Measurements from ENCODE around the gene RCOR3.

DNA sequence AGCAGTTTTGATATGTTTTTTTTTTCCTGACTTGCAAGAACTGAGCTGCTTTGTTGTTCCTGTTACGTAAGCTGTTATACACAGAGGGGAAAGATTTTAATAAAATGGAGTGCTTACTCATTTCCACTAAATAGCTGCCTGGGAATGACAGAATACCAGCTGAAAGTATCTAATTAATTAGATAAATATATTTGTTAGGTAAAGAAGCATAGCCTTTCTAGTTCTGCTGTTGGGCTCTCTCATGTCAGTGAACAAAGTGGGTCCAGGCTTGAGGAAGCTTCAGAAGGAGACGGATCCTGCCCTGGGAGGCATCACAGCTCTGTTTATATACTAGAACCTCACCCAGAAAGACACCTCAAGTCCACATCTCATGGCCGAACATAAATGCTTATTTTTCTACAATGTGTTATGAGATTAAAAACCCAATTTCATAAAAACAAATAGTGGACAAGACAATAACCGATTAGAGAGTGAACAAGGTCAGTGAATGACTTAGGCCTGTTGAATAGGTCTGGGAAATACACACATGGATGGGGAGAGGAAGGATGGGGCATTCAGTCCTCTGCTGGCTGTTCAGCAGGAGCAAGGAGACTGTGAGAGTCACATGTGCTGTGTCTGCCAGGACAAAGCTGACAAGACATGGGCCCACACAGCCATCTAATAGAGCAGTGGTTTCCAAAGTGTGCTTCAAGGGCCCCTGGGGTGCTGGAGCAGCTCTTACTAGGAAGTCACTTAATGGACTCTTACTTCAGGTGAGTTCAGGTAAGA is 88.1 kb downstream of the RCOR3 start:
- TF ChIP-seq EZH2 (optimal IDR thresholded peaks at IDR 0.05; ENCODE audit: low read depth, low read length) = no peak
- TF ChIP-seq, protein P1, sequence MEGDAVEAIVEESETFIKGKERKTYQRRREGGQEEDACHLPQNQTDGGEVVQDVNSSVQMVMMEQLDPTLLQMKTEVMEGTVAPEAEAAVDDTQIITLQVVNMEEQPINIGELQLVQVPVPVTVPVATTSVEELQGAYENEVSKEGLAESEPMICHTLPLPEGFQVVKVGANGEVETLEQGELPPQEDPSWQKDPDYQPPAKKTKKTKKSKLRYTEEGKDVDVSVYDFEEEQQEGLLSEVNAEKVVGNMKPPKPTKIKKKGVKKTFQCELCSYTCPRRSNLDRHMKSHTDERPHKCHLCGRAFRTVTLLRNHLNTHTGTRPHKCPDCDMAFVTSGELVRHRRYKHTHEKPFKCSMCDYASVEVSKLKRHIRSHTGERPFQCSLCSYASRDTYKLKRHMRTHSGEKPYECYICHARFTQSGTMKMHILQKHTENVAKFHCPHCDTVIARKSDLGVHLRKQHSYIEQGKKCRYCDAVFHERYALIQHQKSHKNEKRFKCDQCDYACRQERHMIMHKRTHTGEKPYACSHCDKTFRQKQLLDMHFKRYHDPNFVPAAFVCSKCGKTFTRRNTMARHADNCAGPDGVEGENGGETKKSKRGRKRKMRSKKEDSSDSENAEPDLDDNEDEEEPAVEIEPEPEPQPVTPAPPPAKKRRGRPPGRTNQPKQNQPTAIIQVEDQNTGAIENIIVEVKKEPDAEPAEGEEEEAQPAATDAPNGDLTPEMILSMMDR (IDR thresholded peaks at IDR 0.05; ENCODE audit: low read length) = no peak
- TF ChIP-seq EZH2phosphoT487 (IDR thresholded peaks at IDR 0.05; ENCODE audit: low read length) = no peak

Data from MM.1S (cell line).